Mucosa of stomach (tissue), 1 donor: ENCODE measurements around the gene HLA-DQA1.
A peak's percentile ranks its signal among the peaks of the same experiment; 100 is the strongest.

Source experiments
- H3K27me3 ChIP-seq: one replicate; pipeline ENCODE4 v1.7.0; 2013; ENCODE audit warnings: mild to moderate bottlenecking, low read length; ENCODE audit not compliant: control insufficient read depth, insufficient read depth
- H3K36me3 ChIP-seq: one replicate; pipeline ENCODE4 v1.7.0; 2013; ENCODE audit warnings: low read length; ENCODE audit not compliant: control insufficient read depth, insufficient read depth
- H3K4me1 ChIP-seq: one replicate; pipeline ENCODE4 v1.7.0; 2013; ENCODE audit warnings: mild to moderate bottlenecking, low read length; ENCODE audit not compliant: control insufficient read depth, insufficient read depth
- H3K4me3 ChIP-seq: one replicate; pipeline ENCODE4 v1.7.0; 2013; ENCODE audit warnings: low read length
- H3K9ac ChIP-seq: one replicate; pipeline ENCODE4 v1.7.0; 2013; ENCODE audit warnings: mild to moderate bottlenecking, low read length, moderate library complexity
- H3K9me3 ChIP-seq: one replicate; pipeline ENCODE4 v1.7.0; 2013; ENCODE audit warnings: mild to moderate bottlenecking, low read length, moderate library complexity; ENCODE audit not compliant: control insufficient read depth
- donor health status: Pancreatic carcinoma.

HLA-DQA1 gene

GRCh38 chr6:32609391-32609730, 27.8 kb upstream of the HLA-DQA1 start:
- Histone ChIP-seq H3K9me3 (no peaks in the 10 kb centered on the region), H3K36me3 (no peaks in the 10 kb centered on the region), H3K9ac (peak overlapping the region; percentile 12), H3K4me1 (peaks cover 4% of the 10 kb centered on the region), H3K4me3 (no peak overlapping the region), H3K27me3 (no peaks in the 10 kb centered on the region)

GRCh38 chr6:32609731-32610640, 27.2 kb upstream of the HLA-DQA1 start:
- Histone ChIP-seq H3K4me1 (peaks cover 4% of the 10 kb centered on the region), H3K36me3 (no peaks in the 10 kb centered on the region), H3K27me3 (no peaks in the 10 kb centered on the region), H3K9ac (peak overlapping the region; percentile 12), H3K9me3 (no peaks in the 10 kb centered on the region), H3K4me3 (no peak overlapping the region)

- H3K36me3 ChIP-seq = no peaks in the 10 kb centered on the region
- H3K9me3 ChIP-seq = no peaks in the 10 kb centered on the region
- H3K9ac ChIP-seq = no peak overlapping the region
- H3K4me3 ChIP-seq = no peak overlapping the region
- no peaks in the 10 kb centered on the region for H3K27me3 ChIP-seq
- peaks cover 4% of the 10 kb centered on the region for H3K4me1 ChIP-seq
These were observed 26.4 kb upstream of the HLA-DQA1 start for GRCh38 chr6:32610682-32611296.

- Histone ChIP-seq H3K27me3 (no peaks in the 10 kb centered on the region), H3K4me1 (peaks cover 4% of the 10 kb centered on the region), H3K9me3 (no peaks in the 10 kb centered on the region), H3K9ac (no peak overlapping the region), H3K4me3 (no peak overlapping the region), H3K36me3 (no peaks in the 10 kb centered on the region)
These were observed 23.7 kb upstream of the HLA-DQA1 start for GRCh38 chr6:32613475-32613874.

GRCh38 chr6:32614366-32615081, 22.7 kb upstream of the HLA-DQA1 start:
- Histone ChIP-seq H3K27me3 (no peaks in the 10 kb centered on the region), H3K9ac (no peak overlapping the region), H3K4me3 (no peak overlapping the region), H3K36me3 (no peaks in the 10 kb centered on the region), H3K9me3 (no peaks in the 10 kb centered on the region), H3K4me1 (peaks cover 2% of the 10 kb centered on the region)

- H3K36me3 ChIP-seq = no peaks in the 10 kb centered on the region
- no peak overlapping the region for H3K9ac ChIP-seq
These were observed 21.2 kb upstream of the HLA-DQA1 start for GRCh38 chr6:32615885-32616532.

GRCh38 chr6:32617751-32618150, 19.5 kb upstream of the HLA-DQA1 start:
- Histone ChIP-seq H3K9me3 (no peaks in the 10 kb centered on the region), H3K4me3 (no peak overlapping the region), H3K9ac (no peak overlapping the region), H3K27me3 (no peaks in the 10 kb centered on the region), H3K4me1 (no peaks in the 10 kb centered on the region), H3K36me3 (no peaks in the 10 kb centered on the region)

More at GRCh38 chr6:32615885-32616532, 21.2 kb upstream of the HLA-DQA1 start:
- Histone ChIP-seq H3K4me1 (no peaks in the 10 kb centered on the region), H3K27me3 (no peaks in the 10 kb centered on the region), H3K9me3 (no peaks in the 10 kb centered on the region), H3K4me3 (no peak overlapping the region)

GRCh38 chr6:32621372-32621771, 15.8 kb upstream of the HLA-DQA1 start:
- Histone ChIP-seq H3K9ac (no peak overlapping the region), H3K36me3 (no peaks in the 10 kb centered on the region), H3K4me3 (no peak overlapping the region), H3K9me3 (no peaks in the 10 kb centered on the region), H3K4me1 (no peaks in the 10 kb centered on the region), H3K27me3 (no peaks in the 10 kb centered on the region)

- Histone ChIP-seq H3K9me3 (no peaks in the 10 kb centered on the region), H3K4me1 (no peaks in the 10 kb centered on the region), H3K36me3 (no peaks in the 10 kb centered on the region), H3K27me3 (no peaks in the 10 kb centered on the region), H3K4me3 (no peak overlapping the region), H3K9ac (no peak overlapping the region)
These were observed 14.4 kb upstream of the HLA-DQA1 start for GRCh38 chr6:32622545-32623401.

GRCh38 chr6:32623693-32624092, 13.5 kb upstream of the HLA-DQA1 start:
- no peaks in the 10 kb centered on the region for H3K27me3 ChIP-seq
- H3K36me3 ChIP-seq = no peaks in the 10 kb centered on the region
- no peak overlapping the region for H3K9ac ChIP-seq
- H3K4me1 ChIP-seq = no peaks in the 10 kb centered on the region
- H3K9me3 ChIP-seq = no peaks in the 10 kb centered on the region
- no peak overlapping the region for H3K4me3 ChIP-seq

GRCh38 chr6:32624565-32624964, 12.6 kb upstream of the HLA-DQA1 start:
- H3K27me3 ChIP-seq = no peaks in the 10 kb centered on the region
- H3K9me3 ChIP-seq = no peaks in the 10 kb centered on the region
- no peaks in the 10 kb centered on the region for H3K36me3 ChIP-seq
- no peak overlapping the region for H3K9ac ChIP-seq
- no peaks in the 10 kb centered on the region for H3K4me1 ChIP-seq
- H3K4me3 ChIP-seq = no peak overlapping the region
